Inferior parietal cortex (tissue), 1 donor: ENCODE results near the gene TIMM44.

ENCODE experiments used
- DNase-seq: peaks from one replicate; pipeline ENCODE4 v3.0.0-alpha.2; 2016; ENCODE audit errors: extremely low spot score

TIMM44 gene

GRCh38 chr19:7943444-7944176 is at the start of gene TIMM44:
Gene TIMM44 (minus strand): TSS chr19:7943666. CDS start chr19:7943651, 15 bp downstream.
- peak; percentile 99 for DNase-seq

- no peak for DNase-seq
These were observed 49.1 kb upstream of the TIMM44 start for GRCh38 chr19:7992575-7992974.

- no peak for DNase-seq
These were observed 45.7 kb upstream of the TIMM44 start for GRCh38 chr19:7989071-7989575.

GRCh38 chr19:7988307-7988706 is 44.8 kb upstream of the TIMM44 start:
- no peak for DNase-seq

GRCh38 chr19:7987114-7987768 is 43.8 kb upstream of the TIMM44 start:
- DNase-seq = no peak

GRCh38 chr19:7986321-7987113 is 43.1 kb upstream of the TIMM44 start:
- no peak for DNase-seq

GRCh38 chr19:7985481-7985911 is 42.0 kb upstream of the TIMM44 start:
- DNase-seq = no peak

- no peak for DNase-seq
These were observed 40.8 kb upstream of the TIMM44 start for GRCh38 chr19:7983995-7984837.

- DNase-seq = no peak
These were observed 40.0 kb upstream of the TIMM44 start for GRCh38 chr19:7983286-7983950.

- no peak for DNase-seq
These were observed 39.2 kb upstream of the TIMM44 start for GRCh38 chr19:7982651-7983099.

GRCh38 chr19:7982103-7982502 is 38.6 kb upstream of the TIMM44 start:
- no peak for DNase-seq

- DNase-seq = no peak
These were observed 38.2 kb upstream of the TIMM44 start for GRCh38 chr19:7981661-7982060.

- DNase-seq = no peak
These were observed 37.7 kb upstream of the TIMM44 start for GRCh38 chr19:7981199-7981598.

GRCh38 chr19:7980635-7981121 is 37.2 kb upstream of the TIMM44 start:
- no peak for DNase-seq

- no peak for DNase-seq
These were observed 36.7 kb upstream of the TIMM44 start for GRCh38 chr19:7980168-7980567.

- no peak for DNase-seq
These were observed 36.1 kb upstream of the TIMM44 start for GRCh38 chr19:7979559-7979958.

GRCh38 chr19:7979011-7979410 is 35.5 kb upstream of the TIMM44 start:
- DNase-seq = no peak

GRCh38 chr19:7978179-7978825 is 34.8 kb upstream of the TIMM44 start:
- DNase-seq = no peak

- no peak for DNase-seq
These were observed 34.2 kb upstream of the TIMM44 start for GRCh38 chr19:7977723-7978040.

GRCh38 chr19:7977021-7977722 is 33.7 kb upstream of the TIMM44 start:
- DNase-seq = no peak
